Mesodermal cell (in vitro differentiated cells): ENCODE data around the gene NAT9.

Experiments used
- H3K27ac ChIP-seq: 2 replicates; pipeline ENCODE4 v1.7.0; 2013; ENCODE audit warnings: mild to moderate bottlenecking, low read depth, low read length, moderate library complexity; ENCODE audit not compliant: severe bottlenecking
- H3K36me3 ChIP-seq: 2 replicates; pipeline ENCODE4 v1.7.1; 2013; ENCODE audit warnings: mild to moderate bottlenecking, low read length, moderate library complexity; ENCODE audit not compliant: control insufficient read depth, insufficient read depth
- H3K4me1 ChIP-seq: one replicate; pipeline ENCODE4 v1.7.1; 2013; ENCODE audit warnings: mild to moderate bottlenecking, low read length; ENCODE audit not compliant: insufficient read depth, control insufficient read depth, poor library complexity, severe bottlenecking
- H3K4me3 ChIP-seq: 2 replicates; pipeline ENCODE4 v1.7.0; 2013; ENCODE audit warnings: low read length, control low read depth, mild to moderate bottlenecking; ENCODE audit not compliant: insufficient read depth, poor library complexity, severe bottlenecking; ENCODE audit errors: extremely low read depth
- H3K9me3 ChIP-seq: 2 replicates; pipeline ENCODE4 v1.7.1; 2013; ENCODE audit warnings: mild to moderate bottlenecking, low read length, moderate library complexity; ENCODE audit not compliant: control insufficient read depth
- WGBS, 2 experiments: methylation state at CpG; one replicate each; pipeline ENCODE4 v1.1.5; 2013; ENCODE audit warnings: missing lambda C conversion rate in 2 of 2; ENCODE audit not compliant: insufficient coverage in 2 of 2; 5-methylcytosine and 5-hydroxymethylcytosine counted together

NAT9 gene

GRCh38 chr17:74769856-74770497 is 6.2 kb downstream of the NAT9 start:
- Histone ChIP-seq H3K4me1 (peaks cover 17% of the 10 kb centered on the region), H3K9me3 (no peaks in the 10 kb centered on the region), H3K27ac (no peak overlapping the region), H3K36me3 (peaks cover 83% of the 10 kb centered on the region), H3K4me3 (no peak overlapping the region)
- WGBS, 2 experiments = 93 to 95% methylated on average over 3 to 4 of the region's 5 CpGs

DNA sequence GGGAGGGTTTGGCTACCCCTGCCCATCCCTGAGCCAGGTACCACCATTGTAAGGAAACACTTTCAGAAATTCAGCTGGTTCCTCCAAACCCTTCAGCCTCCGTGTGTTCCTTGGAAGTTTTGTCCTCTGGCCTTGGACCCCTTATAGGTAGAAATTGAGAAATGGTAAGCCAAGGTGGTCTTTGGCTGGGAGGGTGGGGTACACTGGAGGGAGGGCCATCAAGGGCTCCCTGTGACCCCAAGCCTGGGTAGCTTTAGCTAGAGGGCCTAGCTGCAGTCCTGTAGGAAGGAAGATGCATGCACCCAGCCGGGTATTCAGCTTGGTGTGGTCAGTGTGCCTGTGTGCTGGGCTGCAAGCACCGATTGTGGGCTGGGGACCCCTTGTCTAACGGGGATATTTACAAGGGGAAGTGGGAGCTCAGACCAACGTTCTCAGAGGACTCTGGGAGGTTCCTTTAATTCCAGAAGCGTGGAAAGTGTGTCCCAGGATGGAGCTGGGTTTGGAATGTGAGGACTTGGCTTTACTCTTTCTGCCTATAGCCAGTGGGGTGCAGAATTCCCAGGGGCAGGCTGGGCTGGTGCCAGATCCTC is 6.8 kb downstream of the NAT9 start:
- no peak overlapping the region for H3K27ac ChIP-seq
- peaks cover 79% of the 10 kb centered on the region for H3K36me3 ChIP-seq
- no peaks in the 10 kb centered on the region for H3K9me3 ChIP-seq
- WGBS, 2 experiments = 88% methylated on average over 5 of the region's 6 CpGs
- peaks cover 17% of the 10 kb centered on the region for H3K4me1 ChIP-seq
- H3K4me3 ChIP-seq = no peak overlapping the region

DNA sequence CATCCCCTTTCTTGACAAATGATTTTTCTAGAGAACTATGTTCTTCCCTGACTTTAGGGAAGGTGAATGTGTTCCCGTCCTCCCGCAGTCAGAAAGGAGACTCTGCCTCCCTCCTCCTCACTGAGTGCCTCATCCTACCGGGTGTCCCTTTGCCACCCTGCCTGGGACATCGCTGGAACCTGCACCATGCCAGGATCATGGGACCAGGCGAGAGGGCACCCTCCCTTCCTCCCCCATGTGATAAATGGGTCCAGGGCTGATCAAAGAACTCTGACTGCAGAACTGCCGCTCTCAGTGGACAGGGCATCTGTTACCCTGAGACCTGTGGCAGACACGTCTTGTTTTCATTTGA is 7.4 kb downstream of the NAT9 start:
- 98 to 100% methylated on average over 5 to 6 of the region's 7 CpGs for WGBS, 2 experiments
- H3K4me1 ChIP-seq = peaks cover 11% of the 10 kb centered on the region

DNA sequence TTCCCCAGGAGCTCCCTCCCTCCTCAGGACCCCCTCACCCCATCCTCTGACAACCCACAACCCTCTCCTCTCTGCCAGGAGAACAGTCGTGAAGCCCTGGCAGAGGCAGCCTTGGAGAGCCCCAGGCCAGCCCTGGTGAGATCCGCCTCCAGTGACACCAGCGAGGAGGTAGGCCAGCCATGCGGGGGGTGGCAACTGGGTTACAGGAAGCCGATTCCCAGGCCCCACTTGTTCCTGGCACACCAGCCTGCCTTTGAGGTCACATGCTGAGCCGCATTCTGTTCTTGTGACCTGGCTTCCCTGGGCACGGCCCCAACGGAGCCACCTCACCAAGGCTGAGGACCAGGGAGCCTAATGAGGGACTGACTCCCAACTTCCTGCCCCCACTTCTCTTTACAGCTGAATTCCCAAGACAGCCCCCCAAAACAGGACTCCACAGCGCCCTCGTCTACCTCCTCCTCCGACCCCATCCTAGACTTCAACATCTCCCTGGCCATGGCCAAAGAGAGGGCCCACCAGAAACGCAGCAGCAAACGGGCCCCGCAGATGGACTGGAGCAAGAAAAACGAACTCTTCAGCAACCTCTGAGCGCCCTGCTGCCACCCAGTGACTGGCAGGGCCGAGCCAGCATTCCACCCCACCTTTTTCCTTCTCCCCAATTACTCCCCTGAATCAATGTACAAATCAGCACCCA is 7.9 kb downstream of the NAT9 start:
- Histone ChIP-seq H3K36me3 (peaks cover 77% of the 10 kb centered on the region), H3K4me1 (peaks cover 10% of the 10 kb centered on the region), H3K4me3 (no peak overlapping the region), H3K27ac (no peak overlapping the region), H3K9me3 (no peaks in the 10 kb centered on the region)
- WGBS, 2 experiments = 90% methylated on average over 15 to 17 of the region's 17 CpGs

More for the DNA sequence above, 7.4 kb downstream of the NAT9 start:
- H3K27ac ChIP-seq = no peak overlapping the region
- H3K36me3 ChIP-seq = peaks cover 79% of the 10 kb centered on the region
- H3K4me3 ChIP-seq = no peak overlapping the region
- H3K9me3 ChIP-seq = no peaks in the 10 kb centered on the region

- Histone ChIP-seq H3K4me1 (peaks cover 6% of the 10 kb centered on the region), H3K9me3 (no peaks in the 10 kb centered on the region), H3K36me3 (peaks cover 66% of the 10 kb centered on the region), H3K27ac (no peak overlapping the region), H3K4me3 (no peak overlapping the region)
- 95 to 100% methylated on average over 3 to 7 of the region's 10 CpGs for WGBS, 2 experiments
Observed at GRCh38 chr17:74767111-74767516, 9.0 kb downstream of the NAT9 start.

- Histone ChIP-seq H3K4me1 (peaks cover 7% of the 10 kb centered on the region), H3K4me3 (no peak overlapping the region), H3K27ac (no peak overlapping the region), H3K36me3 (peaks cover 65% of the 10 kb centered on the region), H3K9me3 (no peaks in the 10 kb centered on the region)
- 80% methylated on average over 1 of the region's 2 CpGs; no CpG with 5 or more reads in 1 of the 2 experiments for WGBS, 2 experiments
Observed at GRCh38 chr17:74766413-74766812, 9.7 kb downstream of the NAT9 start.

DNA sequence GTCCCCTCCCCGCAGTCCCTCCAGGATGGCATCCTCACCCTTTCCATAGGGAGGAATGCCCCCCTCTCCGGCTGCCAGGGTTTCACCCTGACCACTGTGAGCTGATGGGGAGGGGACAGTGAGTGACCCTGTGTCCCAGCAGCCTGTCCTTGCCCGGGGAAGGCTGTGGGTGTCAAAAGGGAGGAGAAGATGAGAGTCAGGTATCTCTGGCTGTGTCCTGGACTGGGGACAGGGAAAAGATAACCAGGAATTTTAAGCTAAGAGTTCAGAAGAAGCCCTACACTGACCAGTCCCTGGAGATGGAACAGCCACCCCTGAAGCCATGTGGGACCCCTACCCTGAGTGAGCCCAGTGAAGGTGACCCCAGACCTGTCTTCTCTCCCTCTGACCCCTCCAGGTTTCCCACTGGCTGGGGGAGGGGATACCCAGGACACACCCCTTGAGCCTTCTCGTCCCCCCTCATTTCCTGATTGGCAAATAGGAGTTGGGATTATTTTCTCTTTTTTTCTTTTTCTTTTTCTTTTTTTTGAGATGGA is 11.3 kb downstream of the NAT9 start:
- no peak overlapping the region for H3K4me3 ChIP-seq
- no peaks in the 10 kb centered on the region for H3K9me3 ChIP-seq
- H3K4me1 ChIP-seq = peaks cover 21% of the 10 kb centered on the region
- H3K27ac ChIP-seq = no peak overlapping the region
- 50 to 94% methylated on average over 1 to 2 of the region's 4 CpGs for WGBS, 2 experiments
- peaks cover 53% of the 10 kb centered on the region for H3K36me3 ChIP-seq

DNA sequence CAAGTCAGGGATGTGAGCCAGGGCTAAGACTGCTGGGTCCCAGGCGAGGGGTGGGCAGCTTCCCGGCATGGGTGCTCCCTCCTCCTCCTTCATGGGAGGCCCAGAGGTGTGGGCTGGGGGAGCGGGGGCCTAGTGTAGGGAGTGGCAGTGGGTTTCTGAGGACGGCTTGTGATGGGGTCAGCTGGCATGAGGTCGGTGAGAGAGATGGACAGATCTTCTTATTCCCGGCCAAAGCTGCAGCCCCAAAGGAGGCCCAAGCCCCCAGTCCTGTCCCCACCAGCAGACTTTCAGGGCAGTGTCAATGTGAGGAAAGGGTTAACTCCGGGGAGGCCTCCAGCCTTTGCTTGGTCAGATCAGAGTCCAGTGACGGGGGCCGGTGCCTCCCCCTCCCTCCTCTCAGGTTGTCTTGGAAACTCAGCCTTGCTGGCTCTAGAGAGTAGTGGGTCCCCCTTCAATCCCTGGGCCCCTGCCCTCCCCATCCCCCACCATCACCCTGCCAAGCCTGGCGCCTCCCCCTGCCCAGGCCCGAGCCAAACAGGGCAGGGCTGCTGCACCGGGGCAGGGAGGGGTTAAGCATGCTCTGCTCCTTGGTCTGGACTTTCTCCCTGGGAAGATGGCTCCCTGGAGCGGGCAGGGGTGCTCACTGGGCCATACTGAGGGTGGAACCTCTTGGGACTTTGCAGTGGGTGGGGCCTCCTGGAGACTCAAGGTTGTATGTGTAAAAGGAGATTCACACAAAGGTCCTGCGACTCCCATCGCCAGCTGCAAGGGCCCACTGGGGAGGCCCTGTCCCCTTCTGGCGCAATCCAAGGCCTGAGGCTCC is 12.4 kb downstream of the NAT9 start:
- 63 to 65% methylated on average over 8 to 10 of the region's 16 CpGs for WGBS, 2 experiments

GRCh38 chr17:74761931-74762330 is 14.2 kb downstream of the NAT9 start:
- Histone ChIP-seq H3K4me3 (no peak overlapping the region), H3K27ac (no peak overlapping the region), H3K9me3 (no peaks in the 10 kb centered on the region), H3K36me3 (peaks cover 30% of the 10 kb centered on the region), H3K4me1 (peaks cover 44% of the 10 kb centered on the region)
- WGBS, 2 experiments = 92 to 96% methylated on average over 9 to 10 of the region's 11 CpGs

More for the DNA sequence above, 12.4 kb downstream of the NAT9 start:
- H3K4me3 ChIP-seq = no peak overlapping the region
- H3K27ac ChIP-seq = no peak overlapping the region
- H3K4me1 ChIP-seq = peaks cover 28% of the 10 kb centered on the region
- peaks cover 43% of the 10 kb centered on the region for H3K36me3 ChIP-seq
- H3K9me3 ChIP-seq = no peaks in the 10 kb centered on the region

DNA sequence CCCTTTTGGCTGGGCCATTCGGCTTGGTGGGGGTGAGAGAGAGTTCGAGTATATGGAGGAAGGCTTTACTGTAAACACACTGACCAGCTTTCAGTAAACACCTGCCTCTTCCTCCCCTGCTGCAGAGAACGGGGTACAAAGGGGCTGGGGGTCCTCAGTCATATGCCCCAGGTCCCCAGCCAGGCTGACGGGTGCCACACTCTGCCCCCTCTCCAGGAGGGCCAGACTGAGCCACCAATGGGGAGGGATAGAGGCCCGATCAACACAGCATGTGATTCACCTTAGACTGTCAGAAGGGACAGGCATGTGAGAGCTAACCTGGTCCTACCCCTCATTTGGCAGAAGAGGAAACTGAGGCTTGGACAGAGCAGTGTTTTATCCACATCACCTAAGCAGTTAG is 14.7 kb downstream of the NAT9 start:
- H3K27ac ChIP-seq = no peak overlapping the region
- WGBS, 2 experiments = 87 to 88% methylated on average over 2 to 4 of the region's 5 CpGs
- H3K4me3 ChIP-seq = no peak overlapping the region
- H3K4me1 ChIP-seq = peaks cover 46% of the 10 kb centered on the region
- no peaks in the 10 kb centered on the region for H3K9me3 ChIP-seq
- peaks cover 25% of the 10 kb centered on the region for H3K36me3 ChIP-seq
